NCI-H2107 (cell line): ENCODE measurements around the gene KIAA0319L.
"Not testable (repeated sequence)": the region's sequence is repeated elsewhere in the genome, so short reads cannot be mapped to it uniquely, and the experiment has no call there.

ENCODE experiments used
- DNase-seq: peaks from one replicate; lab custom pipeline; 2025; lab: John Stamatoyannopoulos, UW

Gene KIAA0319L

DNA sequence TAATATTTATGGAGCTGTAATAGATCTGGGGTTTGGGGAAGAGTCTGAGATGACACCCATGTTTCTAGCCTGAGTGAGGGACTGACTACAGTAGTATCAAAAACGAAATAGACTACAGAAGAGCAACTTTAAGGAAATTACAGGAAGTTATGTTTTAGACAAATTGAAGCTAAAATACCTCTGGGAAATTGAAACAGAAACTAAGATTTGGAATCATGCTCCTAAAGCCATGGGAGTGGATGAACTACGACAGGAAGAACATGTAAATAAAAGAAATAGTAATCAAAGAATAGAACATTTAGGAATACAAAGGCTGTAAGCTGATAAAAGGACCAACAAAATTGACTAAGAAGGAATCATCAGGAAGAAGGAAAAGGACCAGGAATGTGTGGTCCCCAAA, 68.9 kb downstream of the KIAA0319L start:
- no peak for DNase-seq

DNA sequence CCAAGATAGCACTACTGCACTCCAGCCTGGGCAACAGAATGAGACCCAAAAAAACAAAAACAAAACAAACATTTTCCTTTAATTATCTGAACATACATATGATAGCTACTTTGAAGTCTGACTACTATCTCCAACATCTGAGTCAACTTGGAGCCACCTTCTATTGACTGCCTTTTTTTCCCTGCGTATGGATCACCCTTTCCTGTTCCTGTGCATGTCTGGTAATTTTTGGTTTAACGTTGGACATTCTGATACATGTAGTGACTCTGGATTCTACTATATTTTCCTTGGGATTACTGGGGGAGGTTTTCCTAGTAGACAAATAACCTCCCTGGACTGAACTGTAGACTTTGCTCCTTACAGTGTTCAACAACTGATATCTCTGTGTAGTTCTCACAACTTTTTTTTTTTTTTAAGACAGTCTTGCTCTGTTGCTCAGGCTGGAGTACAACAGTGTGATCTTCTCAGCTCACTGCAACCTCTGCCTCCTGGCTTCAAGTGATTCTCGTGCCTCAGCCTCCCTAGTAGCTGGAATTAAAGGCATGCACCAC, 70.3 kb downstream of the KIAA0319L start:
- no peak for DNase-seq

DNA sequence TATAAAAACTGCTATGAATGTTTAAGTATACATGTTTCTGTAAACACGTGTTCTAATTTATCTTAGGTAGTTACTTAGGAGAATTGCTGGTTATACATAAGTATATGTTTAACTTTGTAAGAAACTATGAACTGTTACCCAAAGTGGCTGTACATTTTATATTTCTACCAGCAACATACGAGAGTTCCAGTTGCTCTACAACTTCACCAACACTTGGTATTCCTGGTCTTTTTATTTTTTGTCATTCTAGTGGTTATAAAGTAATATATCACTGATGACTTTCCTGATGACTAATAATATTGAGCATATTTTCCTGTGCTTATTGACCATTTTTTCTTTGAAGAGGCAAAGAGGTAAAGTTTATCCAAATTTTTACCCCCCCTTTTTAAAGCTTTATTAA, 76.0 kb downstream of the KIAA0319L start:
- DNase-seq: no peak

DNA sequence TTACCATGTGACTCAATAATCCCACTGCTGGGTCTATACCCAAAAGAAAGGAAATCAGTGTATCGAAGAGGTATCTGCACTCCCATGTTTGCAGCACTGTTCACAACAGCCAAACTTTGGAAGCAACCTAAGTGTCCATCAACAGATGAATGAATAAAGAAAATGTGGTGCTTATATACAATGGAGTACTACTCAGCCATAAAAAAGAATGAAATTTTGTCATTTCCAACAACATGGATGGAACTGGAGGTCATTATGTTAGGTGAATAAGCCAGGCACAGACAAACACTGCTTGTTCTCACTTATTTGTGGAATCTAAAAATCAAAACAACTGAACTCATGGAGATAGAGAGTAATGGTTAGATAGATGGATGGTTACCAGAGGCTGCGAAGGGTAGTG, 79.3 kb downstream of the KIAA0319L start:
- no peak for DNase-seq

DNA sequence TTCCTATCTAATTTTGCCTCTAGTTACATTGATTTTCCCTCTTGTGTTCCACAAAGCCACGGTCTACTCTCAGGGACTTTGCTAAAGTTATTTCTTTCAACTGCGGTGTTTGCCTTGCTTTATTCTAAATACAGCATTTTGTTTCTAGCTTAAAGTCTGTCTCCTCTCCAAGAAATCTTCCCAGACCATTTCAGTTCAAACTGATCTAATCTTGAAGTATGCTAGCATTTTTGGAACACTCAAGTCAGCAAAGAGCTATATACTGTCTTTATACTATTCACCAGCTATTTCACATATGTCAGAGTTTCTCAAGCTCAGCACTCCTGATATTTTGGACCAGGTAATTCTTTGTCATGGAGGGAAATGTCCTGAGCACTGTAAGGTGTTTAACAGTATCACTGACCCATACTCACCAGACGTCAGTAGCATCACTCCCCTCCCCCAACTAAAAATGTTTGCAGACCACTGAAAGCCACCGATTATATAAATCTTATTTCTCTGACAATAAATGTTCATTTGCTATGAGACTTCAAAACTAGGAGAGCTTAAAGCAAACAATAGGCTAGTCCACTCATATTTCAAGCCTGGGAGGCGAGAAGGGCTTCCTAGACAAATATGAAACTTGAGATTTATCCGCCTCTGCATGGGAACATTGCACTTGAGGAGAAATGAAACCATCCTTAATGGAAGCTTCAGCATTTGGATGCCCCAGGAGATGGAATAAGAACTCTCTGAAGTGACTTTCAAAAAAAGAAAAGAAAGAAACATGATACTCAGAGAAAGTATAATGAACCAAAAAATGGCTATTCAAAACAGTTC, 81.1 kb downstream of the KIAA0319L start:
- DNase-seq: peak; percentile 59

DNA sequence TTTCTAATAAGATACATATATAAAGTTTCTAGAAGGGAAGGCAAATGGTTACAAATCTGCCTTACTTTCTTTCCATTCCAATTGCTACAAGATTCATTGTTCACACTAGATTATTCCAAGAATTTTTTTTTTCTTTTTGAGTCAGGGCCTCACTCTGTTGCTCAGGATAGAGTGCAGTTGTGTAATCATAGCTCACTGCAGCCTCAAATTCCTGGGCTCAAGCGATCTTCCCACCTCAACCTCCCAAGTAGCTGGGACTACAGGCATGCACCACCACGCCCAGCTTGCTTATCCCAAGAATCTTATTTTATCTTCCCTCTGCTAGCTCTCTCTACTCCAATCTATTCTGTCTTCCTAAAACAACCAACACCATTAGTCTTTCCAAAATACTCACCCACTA, 81.8 kb downstream of the KIAA0319L start:
- no peak for DNase-seq

DNA sequence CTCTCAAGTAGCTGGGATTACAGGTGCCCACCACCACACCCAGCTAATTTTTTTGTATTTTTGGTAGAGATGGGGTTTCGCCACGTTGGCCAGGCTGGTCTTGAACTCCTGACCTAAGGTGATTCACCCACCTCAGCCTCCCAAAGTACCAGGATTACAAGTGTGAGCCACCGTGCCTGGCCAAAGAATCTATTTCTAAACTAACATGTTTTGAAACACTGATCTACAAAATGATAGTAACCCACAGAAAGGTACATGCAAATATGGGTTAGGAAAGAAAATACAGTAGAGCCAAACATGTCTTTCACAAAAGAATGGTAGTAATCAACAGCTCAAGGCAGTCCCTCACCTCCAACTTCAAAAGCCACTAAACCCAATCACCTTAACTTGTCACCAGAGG, 84.0 kb downstream of the KIAA0319L start:
- not testable (repeated sequence) for DNase-seq

DNA sequence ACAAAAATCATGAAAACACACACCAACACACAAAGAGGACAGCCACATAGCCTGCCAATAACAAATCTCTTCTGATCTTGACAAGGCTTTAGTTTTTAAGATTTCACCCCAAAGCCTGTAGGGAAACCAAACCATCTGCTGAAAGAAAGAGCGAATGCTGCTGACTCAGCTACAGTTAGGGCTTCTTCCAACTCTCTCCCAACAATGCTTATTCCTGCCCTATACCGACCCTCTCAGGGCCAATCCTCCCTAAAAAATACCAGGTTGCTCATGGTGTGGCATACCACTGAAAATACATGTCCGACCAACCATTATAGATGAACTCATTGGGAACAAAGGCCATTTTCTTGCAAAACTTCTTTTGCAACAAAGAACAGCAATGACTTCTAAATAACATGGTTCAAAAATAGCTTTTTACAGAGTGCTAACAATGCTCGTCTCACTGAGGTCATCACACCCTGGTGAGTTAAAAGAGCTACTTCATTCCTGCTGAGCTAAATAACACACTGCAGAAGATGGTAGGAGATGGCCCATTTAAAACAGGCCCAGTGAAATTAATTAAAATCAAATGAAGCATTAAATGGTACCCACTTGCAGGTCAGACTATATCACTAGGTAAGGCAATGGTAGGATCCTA, 86.1 kb downstream of the KIAA0319L start:
- no peak for DNase-seq

DNA sequence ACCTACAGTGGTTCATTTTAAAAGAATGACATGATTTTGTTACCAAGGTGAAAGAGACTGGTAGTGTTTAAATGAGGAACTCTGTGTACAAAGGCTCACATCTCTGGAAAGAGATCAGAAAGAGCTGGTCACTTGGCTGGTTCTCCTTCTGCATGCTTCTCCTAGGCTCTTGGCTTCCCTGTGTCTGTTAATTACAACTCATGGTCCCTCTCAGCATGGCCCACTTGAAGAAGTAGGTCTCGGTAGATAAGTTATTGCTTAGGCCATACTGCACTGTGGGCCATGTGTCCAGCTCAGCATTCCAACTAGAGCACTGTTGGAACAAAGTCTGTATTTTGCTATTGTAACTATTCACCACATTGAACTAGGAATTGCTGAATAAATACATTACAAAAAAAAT, 91.1 kb downstream of the KIAA0319L start:
- DNase-seq: no peak

DNA sequence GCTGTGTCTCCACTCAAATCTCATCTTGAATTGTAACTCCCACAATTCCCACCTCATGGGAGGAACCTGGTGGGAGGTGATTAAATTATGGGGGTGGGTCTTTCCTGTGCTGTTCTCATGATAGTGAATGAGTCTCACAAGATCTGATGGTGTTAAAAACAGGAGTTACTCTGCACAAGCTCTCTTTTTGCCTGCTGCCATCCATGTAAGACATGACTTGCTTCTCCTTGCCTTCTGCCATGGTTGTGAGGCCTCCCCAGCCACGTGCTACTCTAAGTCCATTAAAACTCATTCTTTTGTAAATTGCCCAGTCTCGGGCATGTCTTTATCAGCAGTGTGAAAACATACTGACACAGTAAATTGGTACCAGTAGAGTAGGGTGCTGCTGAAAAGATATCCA, 93.5 kb downstream of the KIAA0319L start:
- not testable (repeated sequence) for DNase-seq

DNA sequence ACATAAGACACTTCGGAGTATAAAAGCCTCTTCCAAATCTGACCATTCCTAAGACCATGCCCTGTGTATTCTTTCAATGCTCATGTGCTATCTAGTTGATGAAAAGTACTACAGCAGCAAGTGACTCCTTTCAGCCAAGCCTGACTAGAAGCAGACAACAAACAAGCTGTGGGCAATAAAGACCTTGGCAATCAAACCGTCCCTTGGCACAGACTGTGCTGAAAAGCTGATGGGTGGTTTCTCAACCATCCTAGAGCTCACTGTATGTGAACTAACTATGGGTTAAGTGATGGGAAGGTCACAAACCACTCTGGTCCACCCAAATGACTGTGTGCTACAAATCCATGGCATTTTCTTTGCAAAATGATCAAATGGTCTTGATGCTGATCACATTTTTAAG, 94.0 kb downstream of the KIAA0319L start:
- no peak for DNase-seq

DNA sequence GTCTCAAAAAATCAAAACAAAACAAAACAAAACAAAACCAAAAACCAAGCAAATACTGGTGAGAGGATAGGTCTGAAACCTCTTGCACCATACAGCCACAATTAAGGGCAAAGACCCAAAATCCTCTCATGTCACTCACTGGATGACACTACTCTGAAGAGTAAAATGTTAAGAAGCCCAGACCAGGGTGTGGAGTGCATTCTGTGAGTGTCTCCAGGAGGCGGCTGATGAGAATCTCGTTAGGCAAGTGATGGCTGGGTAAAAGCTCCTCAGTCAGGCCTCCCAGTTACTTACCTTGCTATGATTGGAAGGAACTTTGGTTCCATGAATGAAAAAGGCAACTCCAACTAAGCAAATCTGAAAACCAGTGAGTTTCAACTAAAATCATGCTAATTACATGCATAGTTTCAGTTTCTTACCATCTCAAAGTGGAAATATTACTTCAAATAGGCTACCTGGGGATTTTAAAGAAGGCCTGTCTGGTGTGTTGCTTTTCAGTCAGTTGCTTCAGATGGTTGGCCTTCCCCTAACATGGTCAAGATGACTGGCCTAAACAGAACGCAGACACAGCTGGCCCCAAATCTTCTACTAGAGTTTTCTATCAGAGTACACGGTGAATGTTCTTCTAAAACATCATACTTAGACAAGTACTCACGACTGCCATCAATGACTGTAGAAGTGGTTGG, 95.1 kb downstream of the KIAA0319L start:
- DNase-seq: no peak

DNA sequence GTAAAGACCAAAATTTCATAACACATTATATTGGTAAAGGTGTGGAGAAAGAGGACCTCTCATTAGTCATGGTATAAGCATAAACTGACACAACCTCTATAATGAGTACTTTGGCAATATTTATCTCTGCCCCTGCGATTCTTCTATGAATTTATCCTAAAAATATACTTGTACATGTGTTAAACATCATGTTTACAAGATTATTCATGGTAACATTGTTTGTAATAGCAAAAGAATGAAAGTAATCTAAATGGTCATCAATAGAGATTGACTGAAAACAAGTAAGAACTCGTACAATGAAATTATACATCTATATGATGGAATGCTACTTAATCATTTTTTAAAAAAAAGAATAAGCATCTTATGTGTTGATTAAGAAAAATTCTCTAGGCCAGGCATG, 96.4 kb downstream of the KIAA0319L start:
- DNase-seq: no peak

DNA sequence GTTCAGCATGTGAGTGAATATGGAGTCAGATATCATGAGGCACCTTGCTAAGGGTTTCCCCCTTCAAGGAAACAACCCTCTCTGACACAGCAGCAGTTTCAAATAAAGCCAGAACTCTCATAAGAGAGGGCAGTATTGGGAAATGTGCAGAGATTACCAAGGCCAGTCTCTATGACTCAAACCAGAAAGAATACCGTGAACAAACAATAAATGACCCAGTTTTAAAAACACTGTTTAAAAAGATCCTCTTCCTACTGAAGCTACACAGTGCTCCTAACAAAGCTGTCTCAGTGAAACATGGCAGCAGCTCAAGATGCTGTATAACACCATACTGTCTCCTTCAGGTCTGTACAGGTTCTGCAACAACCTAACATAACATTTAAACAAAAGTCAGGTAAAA, 102.6 kb downstream of the KIAA0319L start:
- DNase-seq: no peak

DNA sequence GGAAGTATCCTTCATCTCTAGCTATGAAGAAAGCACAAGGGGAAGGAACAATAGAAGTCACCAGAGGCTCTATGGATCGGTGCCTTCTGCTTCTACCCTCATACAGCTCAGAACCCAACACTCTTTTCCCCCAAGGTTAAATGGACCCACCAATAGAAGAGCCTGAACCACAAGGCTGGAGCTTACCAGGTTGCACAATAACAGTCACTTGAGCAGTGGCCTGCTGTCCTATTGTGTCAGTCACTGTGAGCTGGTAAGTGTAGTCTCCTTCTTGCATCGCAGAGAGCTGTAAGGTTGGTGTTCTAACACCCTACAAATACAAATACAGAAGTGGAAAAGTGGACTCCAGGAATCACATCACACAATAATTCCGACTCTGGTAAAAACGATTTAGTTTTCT, 103.0 kb downstream of the KIAA0319L start:
- DNase-seq: peak; percentile 4

DNA sequence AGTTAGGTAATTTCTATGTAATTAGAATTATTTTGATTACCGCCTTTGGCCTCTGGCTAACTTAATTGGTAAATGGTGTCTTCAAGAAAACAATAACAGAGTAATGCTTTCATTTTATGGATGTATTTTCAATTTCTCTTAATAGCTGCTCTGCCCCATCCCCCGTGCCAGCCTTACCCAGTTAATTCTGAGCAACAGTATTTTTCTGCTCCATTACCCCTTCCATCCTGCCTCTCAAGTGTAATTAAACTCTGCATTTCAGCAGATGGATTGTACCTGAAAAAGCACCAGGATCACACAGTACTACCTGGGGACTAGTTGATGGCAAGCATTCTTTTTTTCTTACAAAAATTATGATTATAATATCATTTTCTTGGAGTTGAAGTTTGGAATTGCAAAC, 104.2 kb downstream of the KIAA0319L start:
- no peak for DNase-seq

DNA sequence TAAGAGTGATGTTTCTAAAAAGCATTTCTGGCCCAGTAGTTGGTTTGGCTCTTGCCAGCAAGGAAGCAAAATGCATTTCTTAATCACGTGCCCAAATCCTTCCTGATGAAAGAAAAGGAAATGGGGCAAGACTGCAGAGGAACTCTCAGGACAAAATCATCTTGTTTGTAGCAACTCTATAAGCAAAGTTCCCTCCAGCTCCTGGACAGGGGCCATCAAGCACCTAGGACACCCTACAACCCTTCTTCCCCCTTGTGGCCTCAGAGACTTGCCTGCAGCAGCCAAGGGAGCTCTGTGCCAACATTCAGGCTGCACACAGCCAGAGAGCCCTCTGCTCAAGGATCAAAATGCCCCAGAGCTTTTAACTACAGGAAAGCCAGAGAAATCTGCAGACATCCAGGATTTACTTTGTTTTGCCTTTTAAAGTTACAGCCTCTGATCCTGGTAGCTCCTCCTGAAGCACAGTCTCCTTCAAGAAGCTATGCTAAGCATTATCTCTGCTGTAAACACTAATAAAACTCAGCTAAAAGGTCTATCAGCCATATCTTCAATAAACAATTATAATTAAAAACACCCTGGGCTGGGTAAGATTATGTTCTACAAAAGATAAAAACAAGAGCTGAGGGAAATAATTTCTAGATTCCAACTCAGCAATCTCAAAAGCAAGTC, 105.0 kb downstream of the KIAA0319L start:
- no peak for DNase-seq

DNA sequence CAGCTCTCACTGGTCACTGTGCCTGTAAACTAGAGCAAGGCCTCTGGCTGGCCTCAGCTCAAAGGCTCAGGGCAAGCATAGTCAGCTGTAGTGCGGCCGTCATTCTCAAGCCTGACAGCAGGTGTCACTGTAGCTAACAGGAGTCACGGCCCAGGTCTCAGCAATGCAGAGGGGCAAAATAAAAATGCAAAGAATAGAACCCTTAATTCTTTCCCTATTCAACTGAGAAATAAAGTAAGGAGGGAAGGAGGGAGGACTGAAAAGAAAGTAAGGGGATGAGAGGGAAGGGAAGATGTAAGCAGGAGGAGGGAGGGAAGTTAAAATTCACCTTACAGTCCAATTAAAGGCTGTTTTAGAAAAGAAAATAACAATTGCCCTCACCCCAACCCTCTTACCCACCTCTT, 106.1 kb downstream of the KIAA0319L start:
- peak; percentile 44 for DNase-seq

DNA sequence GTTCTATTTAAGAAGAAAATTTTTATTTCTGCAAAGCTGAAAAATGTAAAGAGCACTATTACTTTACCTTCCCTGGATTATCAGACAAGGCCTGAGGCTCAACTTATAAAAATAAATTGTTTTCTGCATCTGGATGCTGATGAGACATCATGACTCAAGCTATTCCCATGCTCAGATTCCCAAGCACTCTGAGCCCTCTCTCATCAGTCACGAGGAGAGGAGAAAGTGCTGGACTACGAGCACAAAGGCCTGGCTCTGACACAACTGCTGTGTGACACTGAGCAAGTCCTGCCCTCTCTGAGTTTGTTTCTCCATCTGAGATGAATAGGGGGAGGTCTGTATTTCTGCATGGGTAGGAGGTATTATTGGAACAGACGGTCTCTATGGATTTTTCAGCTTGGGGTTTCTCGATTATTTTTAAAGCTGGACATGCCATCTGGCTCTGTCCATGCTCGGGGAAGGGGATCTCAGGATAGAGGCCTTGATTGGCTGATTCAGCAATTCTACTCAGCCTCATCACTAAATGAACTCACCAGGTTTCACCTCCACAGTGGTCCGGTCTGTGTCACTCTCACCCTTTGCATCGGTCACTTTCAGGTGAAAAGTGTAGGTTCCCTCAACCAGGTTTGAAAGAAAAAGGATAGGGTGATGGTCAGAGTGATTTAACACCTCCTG, 107.7 kb downstream of the KIAA0319L start:
- no peak for DNase-seq

DNA sequence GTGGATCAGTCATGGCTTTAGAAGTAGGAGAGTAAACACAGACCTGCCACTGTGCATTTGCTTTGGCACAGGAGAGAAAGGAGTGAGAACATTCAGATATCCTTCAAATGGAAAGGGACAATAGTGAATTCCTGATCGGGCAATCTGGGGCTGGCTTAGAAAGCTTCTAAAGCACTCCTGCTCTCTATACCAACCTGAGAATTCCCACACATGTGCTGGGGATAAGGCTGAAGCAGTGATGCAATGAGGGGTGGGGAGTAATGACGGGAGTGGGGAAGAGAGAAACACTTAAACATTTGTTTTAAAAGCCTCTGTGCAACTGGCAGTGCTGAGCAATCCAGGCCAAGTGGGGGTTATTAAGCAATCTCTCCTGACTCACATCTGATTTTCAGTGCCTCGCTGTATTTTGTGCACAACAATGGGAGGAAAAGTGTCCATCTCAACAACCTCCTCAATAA, 108.8 kb downstream of the KIAA0319L start:
- no peak for DNase-seq

DNA sequence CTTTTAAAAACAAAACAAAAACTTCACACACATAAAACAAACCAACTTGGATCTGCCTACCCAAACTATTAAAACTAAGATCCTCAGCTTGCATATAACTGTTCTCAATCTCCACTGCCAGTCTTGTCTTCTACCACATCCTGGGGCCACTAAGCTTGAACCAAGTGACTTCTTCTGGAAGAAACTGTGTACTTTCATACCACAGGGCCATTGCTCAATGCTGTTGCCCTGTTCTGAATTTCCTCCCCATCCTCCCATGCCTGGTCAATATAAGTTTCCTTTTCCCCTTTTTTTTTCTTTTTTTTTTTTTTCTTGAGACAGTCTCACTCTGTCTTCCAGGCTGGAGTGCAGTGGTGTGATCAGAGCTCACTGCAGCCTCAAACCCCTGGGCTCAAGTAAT, 109.9 kb downstream of the KIAA0319L start:
- no peak for DNase-seq

DNA sequence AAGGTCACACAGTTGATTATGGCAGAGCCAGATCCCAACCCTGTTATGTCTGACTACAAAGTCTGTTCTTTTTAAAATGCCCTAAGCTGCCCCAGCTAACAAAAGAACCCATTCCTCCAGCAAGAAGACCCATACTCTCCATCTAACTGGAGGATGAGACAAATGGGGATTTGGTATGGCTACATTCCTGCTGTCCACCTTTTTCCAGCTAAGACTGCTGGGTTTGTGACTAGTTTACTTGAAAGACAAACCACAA, 112.8 kb downstream of the KIAA0319L start:
- no peak for DNase-seq
